Activated T-cell treated with anti-CD3 and anti-CD28 coated beads, Interleukin-2, amount 50 U/mL, for 72 hours (primary cell): ENCODE measurements around the gene DAO. TPM values are rescaled to one million over a fixed set of nuclear protein-coding genes. Genes with fewer than 3 reads are reported as not detected.

Source experiments
- ATAC-seq, 2 donors: fragments of 150-1000 bp; cut with Tn5 transposase; replicated peaks in 1 of 2; 2 replicates each; pipeline ENCODE4 v1.10.0; 2021; ENCODE audit warnings: moderate library complexity in 2 of 2, mild to moderate bottlenecking in 1 of 2
- DNase-seq, 2 donors: peaks; one replicate each; pipeline ENCODE4 v3.0.0; 2021 to 2022; ENCODE audit warnings: mixed read lengths in 1 of 2
- H3K27ac Mint-ChIP-seq: one replicate; pipeline ENCODE4 v1.8.0; 2022; ENCODE audit warnings: mild to moderate bottlenecking, moderate library complexity, mixed read lengths
- H3K27me3 Mint-ChIP-seq: one replicate; pipeline ENCODE4 v1.8.0; 2022; ENCODE audit warnings: low read depth, mixed read lengths
- H3K36me3 Mint-ChIP-seq, 2 donors: one replicate each; pipeline ENCODE4 v1.8.0; 2022; ENCODE audit warnings: mixed read lengths in 2 of 2, mild to moderate bottlenecking in 1 of 2; ENCODE audit not compliant: insufficient read depth in 2 of 2
- H3K4me1 Mint-ChIP-seq: one replicate; pipeline ENCODE4 v1.8.0; 2022; ENCODE audit warnings: low read depth, mixed read lengths
- H3K4me3 Mint-ChIP-seq, 2 donors: one replicate each; pipeline ENCODE4 v1.8.0; 2022; ENCODE audit warnings: mild to moderate bottlenecking in 2 of 2, mixed read lengths in 2 of 2, moderate library complexity in 2 of 2
- H3K9me3 Mint-ChIP-seq, 2 donors: one replicate each; pipeline ENCODE4 v1.8.0; 2022; ENCODE audit warnings: mixed read lengths in 2 of 2
- total RNA-seq, 2 donors: library from RNA; stranded (reverse); gene quantifications; one replicate each; pipeline ENCODE4 v1.2.3, GENCODE V29; 2022

The DAO gene
- total RNA-seq, 2 donors from 2014 or later: not detected

GRCh38 chr12:108896336-108896735 is 16.4 kb downstream of the DAO start:
- DNase-seq (no peak), ATAC-seq (no peak)
- H3K36me3 Mint-ChIP-seq: no peaks in the 10 kb centered on the region
- peaks cover 4 to 5% of the 10 kb centered on the region in 2 donors for H3K9me3 Mint-ChIP-seq
- H3K27me3 Mint-ChIP-seq: peaks cover 15% of the 10 kb centered on the region
- no peak overlapping the region for H3K27ac Mint-ChIP-seq
- no peaks in the 10 kb centered on the region for H3K4me1 Mint-ChIP-seq
- H3K4me3 Mint-ChIP-seq: no peak overlapping the region

GRCh38 chr12:108896817-108897216 is 16.9 kb downstream of the DAO start:
- no peak overlapping the region for H3K4me3 Mint-ChIP-seq
- DNase-seq (no peak), ATAC-seq (no peak)
- H3K36me3 Mint-ChIP-seq: no peaks in the 10 kb centered on the region
- H3K27me3 Mint-ChIP-seq: peaks cover 15% of the 10 kb centered on the region
- no peak overlapping the region for H3K27ac Mint-ChIP-seq
- peaks cover 4 to 5% of the 10 kb centered on the region in 2 donors for H3K9me3 Mint-ChIP-seq
- H3K4me1 Mint-ChIP-seq: no peaks in the 10 kb centered on the region

- no peaks in the 10 kb centered on the region for H3K4me1 Mint-ChIP-seq
- H3K36me3 Mint-ChIP-seq: no peaks in the 10 kb centered on the region
- DNase-seq: no peak
- peaks cover 4 to 5% of the 10 kb centered on the region in 2 donors for H3K9me3 Mint-ChIP-seq
- H3K27me3 Mint-ChIP-seq: peaks cover 10% of the 10 kb centered on the region
- no peak overlapping the region for H3K4me3 Mint-ChIP-seq
- H3K27ac Mint-ChIP-seq: no peak overlapping the region
- ATAC-seq: no peak
Observed at GRCh38 chr12:108899145-108899544, 19.3 kb downstream of the DAO start.

- no peak overlapping the region for H3K27ac Mint-ChIP-seq
- no peaks in the 10 kb centered on the region for H3K4me1 Mint-ChIP-seq
- no peak for ATAC-seq
- peaks cover 23% of the 10 kb centered on the region for H3K27me3 Mint-ChIP-seq
- no peaks in the 10 kb centered on the region for H3K9me3 Mint-ChIP-seq
- no peak for DNase-seq
- no peaks in the 10 kb centered on the region for H3K36me3 Mint-ChIP-seq
- H3K4me3 Mint-ChIP-seq: no peak overlapping the region
Observed at GRCh38 chr12:108905725-108906124, 25.8 kb downstream of the DAO start.

- Mint-ChIP-seq H3K27ac (no peak overlapping the region), H3K36me3 (no peaks in the 10 kb centered on the region), H3K4me3 (no peak overlapping the region), H3K9me3 (no peaks in the 10 kb centered on the region), H3K4me1 (no peaks in the 10 kb centered on the region), H3K27me3 (peaks cover 23% of the 10 kb centered on the region)
- DNase-seq (no peak), ATAC-seq (no peak)
Observed at GRCh38 chr12:108906971-108907370, 27.1 kb downstream of the DAO start.

GRCh38 chr12:108907839-108908351 is 28.0 kb downstream of the DAO start:
- ATAC-seq: no peak
- no peaks in the 10 kb centered on the region for H3K36me3 Mint-ChIP-seq
- no peaks in the 10 kb centered on the region for H3K4me1 Mint-ChIP-seq
- H3K27me3 Mint-ChIP-seq: peaks cover 23% of the 10 kb centered on the region
- no peak for DNase-seq
- H3K27ac Mint-ChIP-seq: no peak overlapping the region
- no peaks in the 10 kb centered on the region for H3K9me3 Mint-ChIP-seq
- H3K4me3 Mint-ChIP-seq: no peak overlapping the region

- peaks cover 22% of the 10 kb centered on the region for H3K27me3 Mint-ChIP-seq
- DNase-seq: no peak
- no peak for ATAC-seq
- H3K9me3 Mint-ChIP-seq: no peaks in the 10 kb centered on the region
- H3K27ac Mint-ChIP-seq: no peak overlapping the region
- H3K4me1 Mint-ChIP-seq: no peaks in the 10 kb centered on the region
- H3K4me3 Mint-ChIP-seq: no peak overlapping the region
- H3K36me3 Mint-ChIP-seq: no peaks in the 10 kb centered on the region
Observed at GRCh38 chr12:108910336-108910735, 30.4 kb downstream of the DAO start.

GRCh38 chr12:108911915-108912314 is 32.0 kb downstream of the DAO start:
- Mint-ChIP-seq H3K9me3 (no peaks in the 10 kb centered on the region), H3K36me3 (no peaks in the 10 kb centered on the region), H3K4me1 (no peaks in the 10 kb centered on the region), H3K4me3 (no peak overlapping the region), H3K27me3 (peaks cover 7% of the 10 kb centered on the region), H3K27ac (no peak overlapping the region)
- ATAC-seq: no peak
- DNase-seq: no peak

- DNase-seq (no peak), ATAC-seq (no peak)
- no peaks in the 10 kb centered on the region for H3K9me3 Mint-ChIP-seq
- H3K4me3 Mint-ChIP-seq: no peak overlapping the region
- H3K36me3 Mint-ChIP-seq: no peaks in the 10 kb centered on the region
- no peaks in the 10 kb centered on the region for H3K4me1 Mint-ChIP-seq
- H3K27ac Mint-ChIP-seq: no peak overlapping the region
- H3K27me3 Mint-ChIP-seq: peaks cover 2% of the 10 kb centered on the region
Observed at GRCh38 chr12:108912361-108912760, 32.5 kb downstream of the DAO start.

- Mint-ChIP-seq H3K9me3 (no peaks in the 10 kb centered on the region), H3K27me3 (no peaks in the 10 kb centered on the region), H3K27ac (no peak overlapping the region), H3K4me1 (no peaks in the 10 kb centered on the region), H3K4me3 (no peak overlapping the region), H3K36me3 (no peaks in the 10 kb centered on the region)
- no peak for ATAC-seq
- no peak for DNase-seq
Observed at GRCh38 chr12:108914121-108914531, 34.2 kb downstream of the DAO start.

GRCh38 chr12:108915632-108916133 is 35.8 kb downstream of the DAO start:
- Mint-ChIP-seq H3K36me3 (no peaks in the 10 kb centered on the region), H3K27me3 (no peaks in the 10 kb centered on the region), H3K27ac (no peak overlapping the region), H3K4me1 (no peaks in the 10 kb centered on the region), H3K4me3 (no peak overlapping the region), H3K9me3 (no peaks in the 10 kb centered on the region)
- DNase-seq (no peak), ATAC-seq (no peak)

- DNase-seq (no peak), ATAC-seq (no peak)
- Mint-ChIP-seq H3K36me3 (no peaks in the 10 kb centered on the region), H3K27me3 (peaks cover 5% of the 10 kb centered on the region), H3K4me3 (no peak overlapping the region), H3K9me3 (no peaks in the 10 kb centered on the region), H3K27ac (no peak overlapping the region), H3K4me1 (no peaks in the 10 kb centered on the region)
Observed at GRCh38 chr12:108916336-108916735, 36.4 kb downstream of the DAO start.

GRCh38 chr12:108918206-108918605 is 38.3 kb downstream of the DAO start:
- Mint-ChIP-seq H3K4me3 (no peak overlapping the region), H3K27me3 (peaks cover 6% of the 10 kb centered on the region), H3K9me3 (no peaks in the 10 kb centered on the region), H3K36me3 (no peaks in the 10 kb centered on the region), H3K4me1 (no peaks in the 10 kb centered on the region), H3K27ac (no peak overlapping the region)
- ATAC-seq (no peak), DNase-seq (no peak)

- DNase-seq: no peak
- Mint-ChIP-seq H3K4me3 (no peak overlapping the region), H3K4me1 (no peaks in the 10 kb centered on the region), H3K27ac (no peak overlapping the region), H3K27me3 (peaks cover 6% of the 10 kb centered on the region), H3K36me3 (no peaks in the 10 kb centered on the region), H3K9me3 (no peaks in the 10 kb centered on the region)
- no peak for ATAC-seq
Observed at GRCh38 chr12:108918960-108919642, 39.2 kb downstream of the DAO start.
